ENCODE data around the gene WDFY2.

Gene WDFY2

GRCh38 chr13:51717786-51718398 is 133.6 kb downstream of the WDFY2 start:
- H3K9ac ChIP-seq (ENCODE audit: low read length), result no peak overlapping the region
- no peak overlapping the region for H2AK5ac ChIP-seq (ENCODE audit: low read length)
- peaks cover 1% of the 10 kb centered on the region for H3K79me1 ChIP-seq (ENCODE audit: low read length)
- H3K4ac ChIP-seq (ENCODE audit: low read depth, low read length), result no peak overlapping the region
- H3K23ac ChIP-seq (ENCODE audit: low read length), result no peak overlapping the region
- no peaks in the 10 kb centered on the region for H3K27me3 ChIP-seq (ENCODE audit: insufficient read depth, low read length)
- H3K9me3 ChIP-seq (ENCODE audit: insufficient read depth, low read depth, low read length), result no peaks in the 10 kb centered on the region
- no peaks in the 10 kb centered on the region for H3K79me2 ChIP-seq (ENCODE audit: control insufficient read depth, insufficient read depth, low read length, poor library complexity)
- H2AFZ ChIP-seq (ENCODE audit: insufficient read depth, low read length, poor library complexity), result no peak overlapping the region
- no peak overlapping the region for H4K12ac ChIP-seq (ENCODE audit: low read depth, low read length)
- H3K36me3 ChIP-seq (ENCODE audit: control insufficient read depth in 1 of 2, insufficient read depth in 2 of 2, low read length in 2 of 2), result no peaks in the 10 kb centered on the region
- H3K14ac ChIP-seq (ENCODE audit: low read length), result no peak overlapping the region
- H4K8ac ChIP-seq (ENCODE audit: low read depth, low read length), result no peak overlapping the region
- H3K4me1 ChIP-seq (ENCODE audit: control insufficient read depth in 1 of 2, insufficient read depth in 2 of 2, low read length in 2 of 2), result peaks cover 0 to 3% of the 10 kb centered on the region in 2 experiments
- no CpG with 5 or more reads among the region's 1 CpG for WGBS (ENCODE audit: extremely low coverage, insufficient coverage, insufficient read length)
- H2BK5ac ChIP-seq (ENCODE audit: low read depth, low read length, poor library complexity), result no peak overlapping the region
- no peak overlapping the region for H3K27ac ChIP-seq (ENCODE audit: low read depth, low read length)
- no peak overlapping the region for H3K18ac ChIP-seq (ENCODE audit: low read length)
- peak; percentile 55 to 75 for DNase-seq
- no peak overlapping the region for H3K4me2 ChIP-seq (ENCODE audit: low read length)
- no peak overlapping the region for H4K91ac ChIP-seq (ENCODE audit: low read depth, low read length)
- H2BK12ac ChIP-seq (ENCODE audit: low read length), result no peak overlapping the region
- no peak overlapping the region for H3K4me3 ChIP-seq (ENCODE audit: low read depth, low read length)
- H2BK120ac ChIP-seq (ENCODE audit: insufficient read depth, low read length, poor library complexity), result no peak overlapping the region

- Histone ChIP-seq H2AK5ac (ENCODE audit: low read length) (no peak overlapping the region), H3K27ac (ENCODE audit: low read depth, low read length) (no peak overlapping the region), H3K4me1 (ENCODE audit: control insufficient read depth in 1 of 2, insufficient read depth in 2 of 2, low read length in 2 of 2) (peaks cover 0 to 3% of the 10 kb centered on the region in 2 experiments), H3K79me1 (ENCODE audit: low read length) (peaks cover under 1% of the 10 kb centered on the region), H3K14ac (ENCODE audit: low read length) (no peak overlapping the region), H2AFZ (ENCODE audit: insufficient read depth, low read length, poor library complexity) (no peak overlapping the region), H3K9ac (ENCODE audit: low read length) (no peak overlapping the region), H3K23ac (ENCODE audit: low read length) (no peak overlapping the region), H3K27me3 (ENCODE audit: insufficient read depth, low read length) (no peaks in the 10 kb centered on the region), H3K9me3 (ENCODE audit: insufficient read depth, low read depth, low read length) (no peaks in the 10 kb centered on the region), H4K12ac (ENCODE audit: low read depth, low read length) (no peak overlapping the region), H3K4ac (ENCODE audit: low read depth, low read length) (no peak overlapping the region), H4K8ac (ENCODE audit: low read depth, low read length) (no peak overlapping the region), H2BK12ac (ENCODE audit: low read length) (no peak overlapping the region), H2BK5ac (ENCODE audit: low read depth, low read length, poor library complexity) (no peak overlapping the region), H2BK120ac (ENCODE audit: insufficient read depth, low read length, poor library complexity) (no peak overlapping the region), H3K4me2 (ENCODE audit: low read length) (no peak overlapping the region), H3K18ac (ENCODE audit: low read length) (no peak overlapping the region), H3K36me3 (ENCODE audit: control insufficient read depth in 1 of 2, insufficient read depth in 2 of 2, low read length in 2 of 2) (no peaks in the 10 kb centered on the region), H3K4me3 (ENCODE audit: low read depth, low read length) (no peak overlapping the region), H3K79me2 (ENCODE audit: control insufficient read depth, insufficient read depth, low read length, poor library complexity) (no peaks in the 10 kb centered on the region), H4K91ac (ENCODE audit: low read depth, low read length) (no peak overlapping the region)
- DNase-seq, result no peak
- no CpG with 5 or more reads among the region's 1 CpG for WGBS (ENCODE audit: extremely low coverage, insufficient coverage, insufficient read length)
Measured at GRCh38 chr13:51719394-51719793, 135.1 kb downstream of the WDFY2 start.

DNA sequence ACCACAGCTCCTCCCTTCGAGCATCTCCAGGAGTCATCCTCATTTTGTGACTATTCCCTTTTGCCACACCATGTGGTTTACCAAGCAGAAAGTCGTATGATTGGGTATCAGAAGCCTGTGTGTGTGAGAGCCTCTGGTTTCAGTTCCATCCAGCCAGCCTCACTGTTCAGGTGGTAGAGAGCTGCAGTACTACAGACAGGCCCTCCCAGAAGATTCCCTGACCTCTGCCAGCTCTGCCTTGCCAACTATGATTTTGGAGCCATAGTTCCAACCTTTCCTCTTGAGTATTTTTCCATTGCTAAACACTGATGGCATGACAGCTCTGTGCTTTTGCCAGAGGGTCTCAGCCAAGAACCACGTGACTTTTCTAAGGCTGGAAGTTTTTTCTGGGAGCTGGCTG is 137.2 kb downstream of the WDFY2 start:
- Histone ChIP-seq H4K12ac (ENCODE audit: low read depth, low read length) (no peak overlapping the region), H4K8ac (ENCODE audit: low read depth, low read length) (no peak overlapping the region), H2BK12ac (ENCODE audit: low read length) (no peak overlapping the region), H3K18ac (ENCODE audit: low read length) (no peak overlapping the region), H3K9me3 (ENCODE audit: insufficient read depth, low read depth, low read length) (no peaks in the 10 kb centered on the region), H2AFZ (ENCODE audit: insufficient read depth, low read length, poor library complexity) (no peak overlapping the region), H2BK120ac (ENCODE audit: insufficient read depth, low read length, poor library complexity) (no peak overlapping the region), H2AK5ac (ENCODE audit: low read length) (no peak overlapping the region), H3K4me1 (ENCODE audit: control insufficient read depth in 1 of 2, insufficient read depth in 2 of 2, low read length in 2 of 2) (peaks cover 0 to 3% of the 10 kb centered on the region in 2 experiments), H4K91ac (ENCODE audit: low read depth, low read length) (no peak overlapping the region), H3K4me3 (ENCODE audit: low read depth, low read length) (no peak overlapping the region), H3K4ac (ENCODE audit: low read depth, low read length) (no peak overlapping the region), H3K36me3 (ENCODE audit: control insufficient read depth in 1 of 2, insufficient read depth in 2 of 2, low read length in 2 of 2) (no peaks in the 10 kb centered on the region), H3K79me1 (ENCODE audit: low read length) (no peaks in the 10 kb centered on the region), H3K79me2 (ENCODE audit: control insufficient read depth, insufficient read depth, low read length, poor library complexity) (no peaks in the 10 kb centered on the region), H3K14ac (ENCODE audit: low read length) (no peak overlapping the region), H2BK5ac (ENCODE audit: low read depth, low read length, poor library complexity) (no peak overlapping the region), H3K23ac (ENCODE audit: low read length) (no peak overlapping the region), H3K27ac (ENCODE audit: low read depth, low read length) (no peak overlapping the region), H3K9ac (ENCODE audit: low read length) (no peak overlapping the region), H3K4me2 (ENCODE audit: low read length) (no peak overlapping the region), H3K27me3 (ENCODE audit: insufficient read depth, low read length) (no peaks in the 10 kb centered on the region)
- WGBS (ENCODE audit: extremely low coverage, insufficient coverage, insufficient read length), result no CpG with 5 or more reads among the region's 3 CpGs
- no peak for DNase-seq

- Histone ChIP-seq H3K18ac (ENCODE audit: low read length) (no peak overlapping the region), H3K9me3 (ENCODE audit: insufficient read depth, low read depth, low read length) (no peaks in the 10 kb centered on the region), H4K12ac (ENCODE audit: low read depth, low read length) (no peak overlapping the region), H2BK12ac (ENCODE audit: low read length) (no peak overlapping the region), H3K4me1 (ENCODE audit: control insufficient read depth in 1 of 2, insufficient read depth in 2 of 2, low read length in 2 of 2) (peaks cover 0 to 5% of the 10 kb centered on the region in 2 experiments), H3K79me1 (ENCODE audit: low read length) (no peaks in the 10 kb centered on the region), H3K27me3 (ENCODE audit: insufficient read depth, low read length) (no peaks in the 10 kb centered on the region), H3K14ac (ENCODE audit: low read length) (no peak overlapping the region), H2BK5ac (ENCODE audit: low read depth, low read length, poor library complexity) (no peak overlapping the region), H2AK5ac (ENCODE audit: low read length) (no peak overlapping the region), H4K8ac (ENCODE audit: low read depth, low read length) (no peak overlapping the region), H2BK120ac (ENCODE audit: insufficient read depth, low read length, poor library complexity) (no peak overlapping the region), H3K27ac (ENCODE audit: low read depth, low read length) (no peak overlapping the region), H3K4me3 (ENCODE audit: low read depth, low read length) (no peak overlapping the region), H2AFZ (ENCODE audit: insufficient read depth, low read length, poor library complexity) (no peak overlapping the region), H3K79me2 (ENCODE audit: control insufficient read depth, insufficient read depth, low read length, poor library complexity) (no peaks in the 10 kb centered on the region), H3K4ac (ENCODE audit: low read depth, low read length) (no peak overlapping the region), H4K91ac (ENCODE audit: low read depth, low read length) (no peak overlapping the region), H3K36me3 (ENCODE audit: control insufficient read depth in 1 of 2, insufficient read depth in 2 of 2, low read length in 2 of 2) (peaks cover 0 to 4% of the 10 kb centered on the region in 2 experiments), H3K23ac (ENCODE audit: low read length) (no peak overlapping the region), H3K9ac (ENCODE audit: low read length) (no peak overlapping the region), H3K4me2 (ENCODE audit: low read length) (no peak overlapping the region)
- no peak for DNase-seq
- no CpG with 5 or more reads among the region's 6 CpGs for WGBS (ENCODE audit: extremely low coverage, insufficient coverage, insufficient read length)
Measured at GRCh38 chr13:51723529-51723928, 139.3 kb downstream of the WDFY2 start.

Data from trophoblast cell (in vitro differentiated cells and primary cell).